DND-41 (cell line): ENCODE measurements around the gene MAST3.

ENCODE experiments used
- CTCF ChIP-seq: IDR thresholded peaks from 2 replicates; pipeline ENCODE4 v1.5.1; 2012; ENCODE audit warnings: borderline replicate concordance, low read length, moderate library complexity, mild to moderate bottlenecking; ENCODE audit not compliant: poor library complexity, severe bottlenecking; ENCODE audit errors: extremely low read depth
- EZH2 ChIP-seq: IDR thresholded peaks from 3 replicates; pipeline ENCODE4 v1.6.1; 2012; ENCODE audit warnings: borderline replicate concordance, low read depth, mild to moderate bottlenecking, moderate library complexity, low read length, inconsistent platforms; ENCODE audit not compliant: severe bottlenecking

DNA sequence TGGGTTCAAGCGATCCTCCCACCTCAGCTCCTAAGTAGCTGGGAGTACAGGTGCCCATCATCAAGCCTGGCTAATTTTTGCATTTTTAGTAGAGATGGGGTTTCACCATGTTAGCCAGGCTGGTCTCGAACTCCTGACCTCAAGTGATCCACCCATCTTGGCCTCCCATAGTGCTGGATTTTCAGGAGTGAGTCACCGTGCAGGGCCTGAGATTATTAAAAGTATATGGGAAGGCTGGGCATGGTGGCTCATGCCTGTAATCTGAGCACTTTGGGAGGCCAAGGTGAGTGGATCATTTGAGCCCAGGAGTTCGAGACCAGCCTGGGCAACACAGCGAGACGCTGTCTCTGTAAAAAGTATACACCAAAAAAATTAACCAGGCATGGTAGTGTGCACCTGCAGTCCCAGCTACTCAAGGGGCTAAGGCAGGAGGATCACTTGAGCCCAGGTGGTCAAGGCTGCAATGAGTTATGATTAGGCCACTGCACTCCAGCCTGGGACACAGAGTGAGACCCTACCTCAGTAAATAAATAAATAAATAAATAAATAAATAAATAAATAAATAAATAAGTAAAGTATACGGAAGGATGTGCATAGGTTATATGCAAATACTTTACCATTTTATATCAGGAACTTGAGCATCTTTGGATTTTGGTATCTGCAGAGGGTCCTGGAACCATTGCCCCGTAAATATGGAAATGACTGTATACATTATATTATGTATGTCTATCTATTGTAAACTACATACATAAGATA, 11.7 kb upstream of the MAST3 start:
- TF ChIP-seq CTCF (no peak), EZH2 (no peak)
